ENCODE measurements around the gene MOCS3.

MOCS3 gene

GRCh38 chr20:50953196-50953595, 5.4 kb upstream of the MOCS3 start:
- in situ Hi-C loops (cut with HindIII; ENCODE audit: low sequenced_read_pairs) = no loop called here
- no peak overlapping the region for H3K4me3 ChIP-seq (ENCODE audit: low read depth, low read length)
- no peak for DNase-seq (ENCODE audit: low read depth, low spot score)
- TF ChIP-seq, protein P1, sequence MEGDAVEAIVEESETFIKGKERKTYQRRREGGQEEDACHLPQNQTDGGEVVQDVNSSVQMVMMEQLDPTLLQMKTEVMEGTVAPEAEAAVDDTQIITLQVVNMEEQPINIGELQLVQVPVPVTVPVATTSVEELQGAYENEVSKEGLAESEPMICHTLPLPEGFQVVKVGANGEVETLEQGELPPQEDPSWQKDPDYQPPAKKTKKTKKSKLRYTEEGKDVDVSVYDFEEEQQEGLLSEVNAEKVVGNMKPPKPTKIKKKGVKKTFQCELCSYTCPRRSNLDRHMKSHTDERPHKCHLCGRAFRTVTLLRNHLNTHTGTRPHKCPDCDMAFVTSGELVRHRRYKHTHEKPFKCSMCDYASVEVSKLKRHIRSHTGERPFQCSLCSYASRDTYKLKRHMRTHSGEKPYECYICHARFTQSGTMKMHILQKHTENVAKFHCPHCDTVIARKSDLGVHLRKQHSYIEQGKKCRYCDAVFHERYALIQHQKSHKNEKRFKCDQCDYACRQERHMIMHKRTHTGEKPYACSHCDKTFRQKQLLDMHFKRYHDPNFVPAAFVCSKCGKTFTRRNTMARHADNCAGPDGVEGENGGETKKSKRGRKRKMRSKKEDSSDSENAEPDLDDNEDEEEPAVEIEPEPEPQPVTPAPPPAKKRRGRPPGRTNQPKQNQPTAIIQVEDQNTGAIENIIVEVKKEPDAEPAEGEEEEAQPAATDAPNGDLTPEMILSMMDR (IDR thresholded peaks at IDR 0.05; ENCODE audit: low read depth, low read length) = no peak

DNA sequence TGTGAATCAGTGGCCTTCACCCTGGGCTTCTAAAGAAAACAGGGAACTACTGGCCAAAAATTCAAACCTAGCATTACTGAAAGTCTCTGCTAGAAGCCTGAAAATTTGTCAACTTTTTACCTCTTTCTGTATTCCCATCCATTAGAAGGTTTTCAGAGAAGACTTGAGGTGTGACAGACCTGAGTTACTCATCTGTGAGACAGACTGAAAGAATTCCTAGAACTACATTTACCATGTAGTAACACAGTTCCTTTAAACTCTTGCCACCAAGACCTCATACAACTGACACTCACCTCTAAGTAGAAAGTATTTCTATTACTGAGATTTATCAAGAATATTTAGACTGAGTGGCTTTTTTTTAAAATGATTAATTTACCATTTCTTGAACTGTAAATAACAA, 4.8 kb upstream of the MOCS3 start:
- no peak overlapping the region for H3K4me3 ChIP-seq (ENCODE audit: low read depth, low read length)
- no peak for DNase-seq (ENCODE audit: low read depth, low spot score)
- TF ChIP-seq, protein P1 (IDR thresholded peaks at IDR 0.05; ENCODE audit: low read depth, low read length) = no peak
- in situ Hi-C loops (cut with HindIII; ENCODE audit: low sequenced_read_pairs) = no loop called here

DNA sequence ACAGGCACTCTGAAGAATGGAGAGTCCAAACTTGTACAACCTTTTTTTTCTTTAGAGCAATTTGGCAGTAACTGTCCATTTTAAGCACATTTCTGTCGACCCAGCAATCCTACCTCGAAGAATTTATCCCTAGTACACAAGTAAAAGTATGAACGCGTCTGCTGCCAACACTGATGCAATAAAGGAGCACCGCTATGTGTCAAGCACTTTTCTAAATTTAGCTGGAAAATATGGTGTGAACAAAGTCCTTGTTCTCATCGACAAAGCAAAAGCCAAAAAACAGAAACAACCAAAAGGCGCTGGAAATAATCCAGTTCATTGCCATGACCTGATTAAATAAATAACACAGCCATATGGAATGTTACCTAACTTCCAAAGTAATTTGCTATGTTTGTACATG, 1.3 kb upstream of the MOCS3 start:
- DNase-seq (ENCODE audit: low read depth, low spot score) = no peak
- in situ Hi-C loops (cut with HindIII; ENCODE audit: low sequenced_read_pairs) = no loop called here
- TF ChIP-seq, protein P1 (IDR thresholded peaks at IDR 0.05; ENCODE audit: low read depth, low read length) = no peak
- peak overlapping the region; percentile 90 for H3K4me3 ChIP-seq (ENCODE audit: low read depth, low read length)

DNA sequence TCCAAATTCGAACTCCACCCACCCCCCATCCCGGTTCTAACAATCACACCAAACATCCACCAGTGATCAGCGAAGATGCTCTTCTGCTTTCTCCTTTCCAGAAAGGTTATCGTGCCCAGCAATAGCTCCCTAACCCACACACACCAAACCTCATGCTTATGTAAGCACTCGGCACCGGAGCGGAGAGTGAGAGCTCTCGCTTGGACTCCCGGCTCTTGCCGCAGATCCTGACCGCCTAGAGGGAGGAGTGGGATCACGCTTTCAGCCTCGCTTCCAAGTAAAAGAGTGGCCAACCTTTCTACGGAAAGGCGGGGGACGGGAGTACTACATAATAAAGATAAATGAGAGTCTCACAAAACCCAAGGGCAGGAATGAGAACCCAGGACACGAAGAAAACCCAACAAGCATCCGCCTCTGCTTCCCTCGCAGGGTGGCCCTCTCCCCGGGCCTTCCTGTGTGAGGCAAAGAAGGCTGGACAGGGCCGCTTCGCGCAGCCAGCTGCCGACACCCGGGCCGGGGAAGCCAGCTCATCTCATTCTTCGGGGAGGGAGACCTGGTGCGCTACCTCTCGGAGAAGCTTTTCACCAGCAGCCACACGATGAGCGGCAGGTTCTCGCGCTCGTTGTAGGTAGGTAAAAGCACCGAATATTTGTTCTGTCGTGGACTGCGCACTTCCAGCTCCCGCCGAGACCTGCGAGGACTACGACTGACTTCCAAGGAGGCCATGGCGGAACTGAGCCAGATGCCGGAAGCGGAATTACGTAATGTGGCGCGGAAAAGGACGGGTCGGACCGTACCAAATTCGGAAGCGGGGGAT, 612 bp upstream of the MOCS3 start, which contains the start of gene DPM1:
Gene DPM1 (minus strand): TSS at position 735 of the 817 bp plus-strand sequence. CDS start 9 bp downstream, at position 726.
- DNase-seq (ENCODE audit: low read depth, low spot score) = no peak
- TF ChIP-seq, protein P1 (IDR thresholded peaks at IDR 0.05; ENCODE audit: low read depth, low read length) = no peak
- H3K4me3 ChIP-seq (ENCODE audit: low read depth, low read length) = peak within 1 kb of the TSS; percentile 90
- in situ Hi-C loops (cut with HindIII; ENCODE audit: low sequenced_read_pairs) = no loop called here

- in situ Hi-C loops (cut with HindIII; ENCODE audit: low sequenced_read_pairs) = no loop called here
- TF ChIP-seq, protein P1 (IDR thresholded peaks at IDR 0.05; ENCODE audit: low read depth, low read length) = no peak
- H3K4me3 ChIP-seq (ENCODE audit: low read depth, low read length) = peak overlapping the region; percentile 90
- DNase-seq (ENCODE audit: low read depth, low spot score) = no peak
These were observed 1.0 kb downstream of the MOCS3 start for GRCh38 chr20:50959543-50960126.

GRCh38 chr20:50967586-50967985, 9.0 kb downstream of the MOCS3 start:
- in situ Hi-C loops (cut with HindIII; ENCODE audit: low sequenced_read_pairs) = no loop called here
- H3K4me3 ChIP-seq (ENCODE audit: low read depth, low read length) = no peak overlapping the region
- TF ChIP-seq, protein P1 (IDR thresholded peaks at IDR 0.05; ENCODE audit: low read depth, low read length) = no peak
- no peak for DNase-seq (ENCODE audit: low read depth, low spot score)

Measured in astrocyte of the spinal cord (primary cell).